COLO668 (cell line): ENCODE measurements around the gene LRWD1.

Experiments used
- DNase-seq: peaks from one replicate; lab custom pipeline; 2025; ENCODE audit not compliant: unreplicated experiment; lab: John Stamatoyannopoulos, UW

The LRWD1 gene

GRCh38 chr7:102464577-102465280 is at the start of gene LRWD1, which contains the start of gene ALKBH4:
LRWD1 (plus strand) TSS chr7:102464984; CDS start chr7:102465081, 97 bp downstream.
ALKBH4 (minus strand) TSS chr7:102464863; CDS start chr7:102464836, 27 bp downstream.
- DNase-seq, result peak; percentile 95

GRCh38 chr7:102415685-102416225 is 49.0 kb upstream of the LRWD1 start:
- no peak for DNase-seq

DNA sequence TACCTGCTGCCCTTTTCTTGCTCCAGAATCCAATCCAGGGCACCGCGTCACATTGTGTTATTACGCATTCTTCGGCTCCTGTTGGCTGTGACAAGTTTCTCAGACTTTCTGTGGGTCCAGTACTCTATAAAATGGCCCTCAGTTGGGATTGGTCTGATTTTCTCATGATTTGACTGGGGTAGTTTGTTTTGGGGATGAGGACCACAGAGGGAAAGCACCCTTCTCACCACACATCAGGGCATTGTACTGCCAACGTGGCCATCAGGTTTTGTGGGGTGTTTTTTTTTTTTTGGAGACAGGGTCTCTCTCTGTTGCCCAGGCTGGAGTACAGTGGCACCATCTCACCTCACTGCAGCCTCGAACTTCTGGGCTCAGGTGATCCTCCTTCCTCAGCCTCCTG is 48.4 kb upstream of the LRWD1 start:
- no peak for DNase-seq

DNA sequence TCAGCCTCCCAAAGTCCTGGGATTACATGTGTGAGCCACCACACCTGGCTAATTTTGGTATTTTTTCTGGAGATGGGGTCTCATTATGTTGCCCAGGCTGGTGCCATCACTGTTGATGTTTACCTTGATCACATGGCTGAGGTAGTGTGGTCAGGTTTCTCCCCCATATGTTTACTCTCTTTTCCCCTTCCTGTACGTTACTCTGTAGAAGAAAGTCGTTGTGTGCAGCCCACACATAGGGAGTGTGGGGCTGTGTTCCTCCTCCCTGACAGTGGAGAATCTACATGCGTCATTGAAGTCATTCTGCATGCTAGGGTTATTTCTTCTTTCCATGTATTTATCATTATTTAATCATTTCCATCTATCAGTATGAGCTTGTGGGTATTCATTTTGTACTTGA is 47.7 kb upstream of the LRWD1 start:
- DNase-seq, result no peak

DNA sequence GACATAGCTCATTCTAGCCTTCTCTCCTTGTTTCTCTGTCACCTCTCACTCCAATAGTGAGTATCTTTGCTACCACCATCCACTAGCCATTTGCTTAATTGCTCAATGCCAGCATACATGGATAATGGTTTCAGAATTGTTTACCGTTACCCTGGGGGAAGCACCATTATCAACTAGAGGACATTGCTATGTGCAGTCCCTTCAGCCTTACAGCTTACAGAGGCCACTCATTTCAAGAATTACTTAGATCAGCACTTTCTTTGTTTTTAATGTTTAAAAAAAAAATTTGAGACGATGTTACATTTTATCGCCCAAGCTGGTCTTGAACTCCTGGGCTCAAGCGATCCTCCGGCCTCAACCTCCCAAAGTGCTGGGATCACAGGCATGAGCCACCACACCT is 46.2 kb upstream of the LRWD1 start:
- DNase-seq, result no peak

- no peak for DNase-seq
Measured at GRCh38 chr7:102421706-102422240, 43.0 kb upstream of the LRWD1 start.

DNA sequence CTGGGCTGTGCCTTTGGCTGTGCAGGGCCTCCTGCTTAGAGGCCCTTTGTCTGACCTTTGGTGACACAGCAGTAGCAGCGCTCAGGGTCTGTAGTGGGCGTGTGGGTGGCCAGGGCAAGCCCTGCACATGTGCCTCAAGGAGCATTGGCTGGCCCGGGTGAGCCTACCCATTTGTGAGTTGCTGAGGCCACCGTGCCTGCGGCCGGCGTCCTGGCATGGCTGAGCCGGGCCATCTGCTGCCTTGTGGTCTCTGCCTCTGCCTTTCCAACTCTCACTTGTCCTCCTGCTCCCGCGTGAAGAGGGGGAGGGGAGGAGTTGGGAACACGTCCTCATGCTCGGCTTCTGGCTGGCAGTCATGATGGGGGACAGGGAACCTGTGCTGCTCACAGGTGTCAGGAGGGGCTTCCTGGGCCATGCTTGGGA is 40.6 kb upstream of the LRWD1 start:
- no peak for DNase-seq

GRCh38 chr7:102424787-102425218 is 40.0 kb upstream of the LRWD1 start:
- DNase-seq, result no peak

DNA sequence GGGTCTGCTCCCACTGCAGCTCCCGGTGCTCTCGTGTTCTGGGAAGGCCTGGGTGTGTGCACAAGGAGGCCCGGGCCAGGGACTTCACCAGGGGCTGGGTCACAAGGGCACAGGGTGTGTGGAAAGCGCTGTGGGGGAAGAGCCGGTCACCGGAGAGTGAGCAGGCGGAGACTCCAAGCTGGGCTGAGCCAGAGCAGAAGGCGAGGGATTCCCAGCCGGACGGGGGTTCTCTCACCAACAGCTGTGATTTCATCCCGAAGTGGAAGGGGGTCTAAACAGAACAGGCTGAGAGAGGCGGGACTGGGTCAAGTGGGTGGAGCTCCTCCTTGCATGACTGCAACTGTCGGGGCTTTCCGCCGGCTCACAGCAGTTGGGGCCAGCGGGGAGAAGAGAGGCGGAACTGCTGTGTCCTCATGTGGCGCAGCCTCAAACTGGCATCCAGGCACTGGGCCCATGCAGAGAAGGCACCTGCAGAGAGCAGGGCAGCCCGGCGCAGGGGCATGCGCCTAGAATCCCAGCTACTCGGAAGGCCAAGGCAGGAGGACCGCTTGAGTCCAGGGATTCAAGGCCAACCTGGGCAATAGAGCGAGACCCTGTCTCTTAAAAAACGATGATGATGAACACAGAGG is 39.0 kb upstream of the LRWD1 start:
- DNase-seq, result no peak

GRCh38 chr7:102426268-102427018 is 38.3 kb upstream of the LRWD1 start:
- no peak for DNase-seq

- no peak for DNase-seq
Measured at GRCh38 chr7:102427019-102427405, 37.8 kb upstream of the LRWD1 start.

DNA sequence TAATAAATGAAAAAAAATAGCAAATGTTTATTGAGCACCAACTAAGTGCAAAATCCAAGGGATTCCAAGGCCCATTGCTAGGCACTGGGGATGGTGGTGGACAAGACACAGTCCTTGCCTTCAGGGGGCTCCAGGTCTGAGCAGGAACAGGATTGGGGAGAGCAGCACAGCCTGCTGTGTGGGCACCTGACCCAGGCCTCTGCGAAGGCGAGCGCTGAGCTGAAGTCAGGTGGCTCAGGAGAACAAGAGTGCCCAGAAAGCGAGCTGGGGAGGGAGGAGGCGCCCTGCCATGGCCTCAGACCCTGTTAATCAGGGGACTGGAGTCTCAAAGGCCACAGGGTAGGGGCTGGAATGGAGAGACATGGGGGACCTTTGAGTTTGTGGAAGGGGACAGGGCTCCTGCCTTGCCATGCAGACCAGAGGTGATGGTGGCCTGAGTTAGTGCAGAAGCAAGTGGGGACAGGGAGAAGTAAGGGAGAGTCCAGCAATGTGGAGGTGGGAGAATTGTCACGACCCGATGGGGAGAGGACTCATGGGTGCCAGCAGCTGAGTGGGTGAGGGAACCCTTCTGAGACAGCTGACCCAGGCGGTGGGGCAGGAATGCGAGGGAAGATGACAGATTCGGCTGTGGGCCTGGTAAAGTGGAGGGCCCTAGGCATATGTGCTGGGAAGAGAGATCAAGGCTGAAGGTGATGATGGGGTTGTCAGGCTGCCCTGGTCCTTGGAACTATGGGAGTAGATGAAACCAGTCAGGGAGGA is 35.5 kb upstream of the LRWD1 start:
- no peak for DNase-seq

DNA sequence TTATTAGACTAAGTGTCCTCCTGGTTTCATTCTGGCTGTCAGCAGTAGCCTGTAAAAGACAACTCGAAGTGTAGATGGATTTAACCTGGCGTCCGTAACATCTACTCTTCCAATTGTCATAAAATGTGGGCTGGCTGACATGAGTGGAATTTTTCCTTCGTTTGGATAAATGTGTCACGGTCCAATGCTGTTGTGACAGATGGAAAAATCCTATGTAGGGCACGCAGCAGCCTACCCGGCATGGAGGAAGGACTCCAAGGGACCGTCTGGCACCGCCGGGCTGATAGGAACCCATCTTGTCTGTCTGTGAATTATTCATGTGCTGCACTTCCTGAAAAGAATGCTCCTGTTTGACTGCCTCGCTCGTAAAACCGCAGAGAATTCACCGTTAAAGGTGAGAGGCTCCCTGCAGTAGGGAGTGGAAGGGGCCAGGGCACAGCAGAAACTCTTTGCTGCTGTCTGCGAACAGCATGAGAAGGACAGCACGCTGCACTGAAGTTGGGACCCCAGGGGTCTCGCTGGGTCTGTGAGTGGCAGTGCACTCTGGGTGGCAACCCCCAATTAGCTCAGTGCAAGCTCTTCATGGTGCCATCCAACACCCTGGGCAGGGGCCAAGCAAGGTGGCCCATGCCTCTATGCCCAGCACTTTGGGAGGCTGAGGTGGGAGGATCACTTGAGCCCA is 33.0 kb upstream of the LRWD1 start:
- DNase-seq, result peak; percentile 71

GRCh38 chr7:102432442-102433218 is 32.2 kb upstream of the LRWD1 start:
- no peak for DNase-seq

DNA sequence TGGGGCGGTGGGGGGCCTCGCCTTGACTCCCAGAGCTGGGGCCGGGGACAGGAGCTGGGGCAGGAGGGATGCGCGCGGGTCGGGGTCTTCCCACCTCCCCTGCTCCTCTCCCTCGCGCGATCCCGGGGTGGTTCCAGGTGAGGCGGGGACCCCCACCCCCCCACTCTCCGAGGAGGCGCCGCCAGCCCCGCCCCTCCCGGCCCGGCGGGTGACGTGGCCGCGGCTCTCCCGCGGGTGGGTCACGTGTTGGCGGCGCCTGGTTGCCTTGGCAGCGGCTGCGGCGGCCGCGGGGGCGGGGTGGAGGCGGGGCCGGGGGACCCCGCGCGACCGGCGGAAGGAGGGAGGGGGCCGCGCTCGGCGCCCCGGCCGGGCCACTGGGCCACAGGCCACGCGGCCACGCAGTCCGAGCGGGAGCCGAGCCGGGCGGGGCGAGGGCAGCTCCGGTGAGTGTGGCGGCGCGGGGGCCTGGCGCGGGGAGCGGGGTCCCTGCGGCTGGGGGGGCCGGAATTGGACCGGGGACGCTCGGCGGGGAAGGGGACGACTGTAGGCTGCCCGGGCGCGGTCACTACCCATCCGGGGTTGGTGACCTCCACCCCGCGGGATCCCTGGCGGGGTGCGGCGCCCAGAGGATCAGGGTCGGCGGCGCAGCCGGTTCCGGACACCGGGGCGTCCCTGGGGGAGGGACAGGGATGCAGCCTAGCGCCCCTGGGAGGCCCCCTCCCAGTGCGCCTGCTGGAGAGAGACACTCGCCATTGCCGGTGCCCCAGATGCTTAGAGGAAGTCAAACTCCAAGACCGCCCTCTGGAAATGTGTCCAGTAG is 31.4 kb upstream of the LRWD1 start, which contains the start of gene ORAI2:
Gene ORAI2 (plus strand): TSS at position 357 of the 820 bp plus-strand sequence. CDS start 5,382 bp downstream, outside the sequence.
- DNase-seq, result peak; percentile 75

DNA sequence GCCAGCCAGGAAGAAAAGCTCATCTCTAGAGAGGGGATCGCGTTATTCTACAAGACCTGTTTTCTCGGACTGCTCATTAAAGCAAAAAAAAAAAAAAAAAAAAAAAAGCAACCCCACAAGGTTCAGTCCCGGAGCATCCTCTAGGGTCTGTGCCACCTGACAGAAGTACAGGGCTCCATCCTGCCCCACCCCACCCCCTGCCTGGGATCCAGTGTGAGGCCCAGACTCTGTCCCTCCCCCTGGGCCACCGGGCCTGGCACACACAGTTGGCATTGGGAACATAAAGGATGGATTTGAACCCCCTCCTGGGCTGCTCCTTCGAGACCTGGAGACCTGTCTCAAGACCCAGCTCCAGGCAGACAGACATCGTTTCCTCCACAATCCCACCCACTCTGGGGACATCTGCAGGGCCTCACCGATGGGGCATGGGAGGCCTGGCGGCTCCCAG is 30.7 kb upstream of the LRWD1 start:
- peak; percentile 31 for DNase-seq

GRCh38 chr7:102436118-102436517 is 28.7 kb upstream of the LRWD1 start:
- DNase-seq, result no peak
